ENCODE results near the gene TMCO4.
"Not testable (repeated sequence)": the region's sequence is repeated elsewhere in the genome, so short reads cannot be mapped to it uniquely, and the experiment has no call there.

The TMCO4 gene

GRCh38 chr1:19645411-19646251 is 154.1 kb downstream of the TMCO4 start:
- H3K27me3 Mint-ChIP-seq: peaks cover 59 to 78% of the 10 kb centered on the region in 2 donors
- peaks cover 8 to 41% of the 10 kb centered on the region in 2 donors for H3K4me1 Mint-ChIP-seq
- H3K9me3 Mint-ChIP-seq: no peaks in the 10 kb centered on the region
- peaks cover 0 to 3% of the 10 kb centered on the region in 2 donors for H3K36me3 Mint-ChIP-seq
- peak overlapping the region in 1 of 2 donors; percentile 99 for H3K4me3 Mint-ChIP-seq
- ATAC-seq (replicated peaks) (no peak), DNase-seq (no peak)
- peak overlapping the region; percentile 51 for H3K27ac Mint-ChIP-seq

- Mint-ChIP-seq H3K4me1 (peaks cover 8 to 35% of the 10 kb centered on the region in 2 donors), H3K27ac (peak overlapping the region; percentile 65), H3K27me3 (peaks cover 56 to 78% of the 10 kb centered on the region in 2 donors), H3K36me3 (peaks cover 0 to 3% of the 10 kb centered on the region in 2 donors), H3K4me3 (peak overlapping the region; percentile 92 to 99), H3K9me3 (no peaks in the 10 kb centered on the region)
- DNase-seq: no peak
- ATAC-seq (replicated peaks): peak; percentile 58 to 63
Measured at GRCh38 chr1:19644681-19645410, 154.9 kb downstream of the TMCO4 start.

- DNase-seq (no peak), ATAC-seq (replicated peaks) (peak in 1 of 2 donors; percentile 30)
- peaks cover 52 to 74% of the 10 kb centered on the region in 2 donors for H3K27me3 Mint-ChIP-seq
- H3K9me3 Mint-ChIP-seq: no peaks in the 10 kb centered on the region
- H3K27ac Mint-ChIP-seq: no peak overlapping the region
- peak overlapping the region in 1 of 2 donors; percentile 99 for H3K4me3 Mint-ChIP-seq
- H3K36me3 Mint-ChIP-seq: peaks cover 0 to 3% of the 10 kb centered on the region in 2 donors
- peaks cover 8 to 35% of the 10 kb centered on the region in 2 donors for H3K4me1 Mint-ChIP-seq
Measured at GRCh38 chr1:19644395-19644680, 155.4 kb downstream of the TMCO4 start.

GRCh38 chr1:19643602-19644394 is 155.9 kb downstream of the TMCO4 start, which contains the start of gene NBL1:
NBL1 (plus strand) TSS chr1:19644311; CDS start chr1:19655031, 10,720 bp downstream.
- peaks cover 8 to 35% of the 10 kb centered on the region in 2 donors for H3K4me1 Mint-ChIP-seq
- DNase-seq: no peak
- peak within 1 kb of the TSS; percentile 65 for H3K27ac Mint-ChIP-seq

GRCh38 chr1:19643121-19643520 is 156.6 kb downstream of the TMCO4 start:
- DNase-seq (no peak), ATAC-seq (replicated peaks) (no peak)
- Mint-ChIP-seq H3K27me3 (peaks cover 52 to 72% of the 10 kb centered on the region in 2 donors), H3K4me1 (peaks cover 8 to 34% of the 10 kb centered on the region in 2 donors), H3K36me3 (peaks cover 0 to 3% of the 10 kb centered on the region in 2 donors), H3K4me3 (peak overlapping the region; percentile 72 to 79), H3K27ac (no peak overlapping the region), H3K9me3 (no peaks in the 10 kb centered on the region)

More at GRCh38 chr1:19643602-19644394, 155.9 kb downstream of the TMCO4 start, which contains the start of gene NBL1:
- Mint-ChIP-seq H3K4me3 (peak within 1 kb of the TSS; percentile 92 to 99), H3K9me3 (no peaks in the 10 kb centered on the region), H3K27me3 (peaks cover 52 to 74% of the 10 kb centered on the region in 2 donors), H3K36me3 (peaks cover 0 to 3% of the 10 kb centered on the region in 2 donors)
- ATAC-seq (replicated peaks): peak; percentile 67 to 71

GRCh38 chr1:19640363-19641316 is 159.1 kb downstream of the TMCO4 start:
- Mint-ChIP-seq H3K27ac (no peak overlapping the region), H3K4me1 (peaks cover 6 to 17% of the 10 kb centered on the region in 2 donors), H3K4me3 (no peak overlapping the region), H3K27me3 (peaks cover 34 to 51% of the 10 kb centered on the region in 2 donors), H3K9me3 (no peaks in the 10 kb centered on the region), H3K36me3 (peaks cover 0 to 3% of the 10 kb centered on the region in 2 donors)
- no peak for DNase-seq
- no peak for ATAC-seq (replicated peaks)

GRCh38 chr1:19639999-19640362 is 159.7 kb downstream of the TMCO4 start:
- Mint-ChIP-seq H3K4me1 (peaks cover 5 to 10% of the 10 kb centered on the region in 2 donors), H3K36me3 (peaks cover 0 to 3% of the 10 kb centered on the region in 2 donors), H3K4me3 (no peak overlapping the region), H3K9me3 (no peaks in the 10 kb centered on the region), H3K27me3 (peaks cover 32 to 45% of the 10 kb centered on the region in 2 donors), H3K27ac (no peak overlapping the region)
- no peak for DNase-seq
- ATAC-seq (replicated peaks): no peak

GRCh38 chr1:19639228-19639627 is 160.5 kb downstream of the TMCO4 start:
- not testable (repeated sequence) for H3K27ac Mint-ChIP-seq; DNase-seq; H3K36me3 Mint-ChIP-seq; H3K4me3 Mint-ChIP-seq; H3K4me1 Mint-ChIP-seq; ATAC-seq (replicated peaks); H3K9me3 Mint-ChIP-seq
- peaks cover 27 to 40% of the 10 kb centered on the region in 2 donors for H3K27me3 Mint-ChIP-seq

- peaks cover 15 to 27% of the 10 kb centered on the region in 2 donors for H3K27me3 Mint-ChIP-seq
- no peak overlapping the region for H3K4me3 Mint-ChIP-seq
- DNase-seq (no peak), ATAC-seq (replicated peaks) (no peak)
- H3K9me3 Mint-ChIP-seq: no peaks in the 10 kb centered on the region
- no peaks in the 10 kb centered on the region for H3K36me3 Mint-ChIP-seq
- H3K4me1 Mint-ChIP-seq: no peaks in the 10 kb centered on the region
- H3K27ac Mint-ChIP-seq: no peak overlapping the region
Measured at GRCh38 chr1:19637606-19638005, 162.1 kb downstream of the TMCO4 start.

- ATAC-seq (replicated peaks); H3K36me3 Mint-ChIP-seq; H3K4me3 Mint-ChIP-seq; DNase-seq; H3K9me3 Mint-ChIP-seq; H3K27ac Mint-ChIP-seq; H3K4me1 Mint-ChIP-seq: not testable (repeated sequence)
- H3K27me3 Mint-ChIP-seq: peaks cover 9 to 18% of the 10 kb centered on the region in 2 donors
Measured at GRCh38 chr1:19636749-19637148, 163.0 kb downstream of the TMCO4 start.

- H3K4me1 Mint-ChIP-seq: no peaks in the 10 kb centered on the region
- no peak for ATAC-seq (replicated peaks)
- no peaks in the 10 kb centered on the region for H3K9me3 Mint-ChIP-seq
Measured at GRCh38 chr1:19636065-19636464, 163.7 kb downstream of the TMCO4 start.

GRCh38 chr1:19635646-19636045 is 164.1 kb downstream of the TMCO4 start:
- H3K4me1 Mint-ChIP-seq: no peaks in the 10 kb centered on the region
- DNase-seq (no peak), ATAC-seq (replicated peaks) (no peak)
- no peak overlapping the region for H3K4me3 Mint-ChIP-seq
- no peak overlapping the region for H3K27ac Mint-ChIP-seq
- H3K27me3 Mint-ChIP-seq: peaks cover 0 to 7% of the 10 kb centered on the region in 2 donors
- H3K36me3 Mint-ChIP-seq: no peaks in the 10 kb centered on the region
- H3K9me3 Mint-ChIP-seq: no peaks in the 10 kb centered on the region

More at GRCh38 chr1:19636065-19636464, 163.7 kb downstream of the TMCO4 start:
- Mint-ChIP-seq H3K36me3 (no peaks in the 10 kb centered on the region), H3K27me3 (peaks cover 3 to 11% of the 10 kb centered on the region in 2 donors), H3K4me3 (no peak overlapping the region), H3K27ac (no peak overlapping the region)
- no peak for DNase-seq

GRCh38 chr1:19635064-19635463 is 164.7 kb downstream of the TMCO4 start:
- not testable (repeated sequence) for ATAC-seq (replicated peaks); DNase-seq; H3K36me3 Mint-ChIP-seq; H3K4me3 Mint-ChIP-seq; H3K27ac Mint-ChIP-seq; H3K27me3 Mint-ChIP-seq; H3K4me1 Mint-ChIP-seq; H3K9me3 Mint-ChIP-seq

All from stimulated activated naive B cell treated with anti-CD40 and anti-IgM and Interleukin-4, amounts not matched to agents 10 μg/mL and 1 μg/mL and 100 μg/mL, for 72 hours (primary cell).